ENCODE data around the gene SOD1. TPM values are rescaled to one million over a fixed set of nuclear protein-coding genes. Genes with fewer than 3 reads are reported as not detected.

SOD1 gene
- total RNA-seq, 6 experiments from 2014 or later: 236 to 290 (median 281) TPM

- no peaks in the 10 kb centered on the region for H3K27me3 Mint-ChIP-seq (ENCODE audit: insufficient read depth)
- H3K4me1 Mint-ChIP-seq (ENCODE audit: low read depth): peaks cover 89% of the 10 kb centered on the region
- H3K27ac Mint-ChIP-seq: peak overlapping the region; percentile 80
- H3K36me3 Mint-ChIP-seq (ENCODE audit: low read depth): no peaks in the 10 kb centered on the region
- H3K4me3 Mint-ChIP-seq: peak overlapping the region; percentile 63
- H3K9me3 Mint-ChIP-seq: no peaks in the 10 kb centered on the region
- DNase-seq: no peak
- no peak for TF ChIP-seq CTCF (IDR thresholded peaks at IDR 0.05)
Measured at GRCh38 chr21:31711326-31711725, 51.8 kb downstream of the SOD1 start.

GRCh38 chr21:31711745-31712285 lies 52.3 kb downstream of the SOD1 start:
- Mint-ChIP-seq H3K27me3 (ENCODE audit: insufficient read depth) (no peaks in the 10 kb centered on the region), H3K9me3 (no peaks in the 10 kb centered on the region), H3K27ac (peak overlapping the region; percentile 26; the same call in 1 of the 2 replicates), H3K4me3 (no peak overlapping the region), H3K36me3 (ENCODE audit: low read depth) (no peaks in the 10 kb centered on the region), H3K4me1 (ENCODE audit: low read depth) (peaks cover 90% of the 10 kb centered on the region)
- DNase-seq: no peak
- no peak for TF ChIP-seq CTCF (IDR thresholded peaks at IDR 0.05)

- Mint-ChIP-seq H3K4me1 (ENCODE audit: low read depth) (peaks cover 85% of the 10 kb centered on the region), H3K4me3 (no peak overlapping the region), H3K27me3 (ENCODE audit: insufficient read depth) (no peaks in the 10 kb centered on the region), H3K36me3 (ENCODE audit: low read depth) (no peaks in the 10 kb centered on the region), H3K9me3 (no peaks in the 10 kb centered on the region), H3K27ac (peak overlapping the region; percentile 61; the same call in 1 of the 2 replicates)
- no peak for TF ChIP-seq CTCF (IDR thresholded peaks at IDR 0.05)
- DNase-seq: no peak
Measured at GRCh38 chr21:31713115-31713514, 53.6 kb downstream of the SOD1 start.

- Mint-ChIP-seq H3K4me1 (ENCODE audit: low read depth) (peaks cover 83% of the 10 kb centered on the region), H3K9me3 (no peaks in the 10 kb centered on the region), H3K27me3 (ENCODE audit: insufficient read depth) (no peaks in the 10 kb centered on the region), H3K27ac (peak overlapping the region; percentile 76), H3K4me3 (peak overlapping the region; percentile 55), H3K36me3 (ENCODE audit: low read depth) (no peaks in the 10 kb centered on the region)
- no peak for TF ChIP-seq CTCF (IDR thresholded peaks at IDR 0.05)
- DNase-seq: peak; percentile 47
Measured at GRCh38 chr21:31713973-31714740, 54.7 kb downstream of the SOD1 start.

- no peak for TF ChIP-seq CTCF (IDR thresholded peaks at IDR 0.05)
- H3K4me1 Mint-ChIP-seq (ENCODE audit: low read depth): peaks cover 76% of the 10 kb centered on the region
- H3K4me3 Mint-ChIP-seq: no peak overlapping the region; the same call in 1 of the 2 replicates
- DNase-seq: no peak
- no peaks in the 10 kb centered on the region for H3K9me3 Mint-ChIP-seq
- no peaks in the 10 kb centered on the region for H3K36me3 Mint-ChIP-seq (ENCODE audit: low read depth)
- H3K27ac Mint-ChIP-seq: peak overlapping the region; percentile 76
- H3K27me3 Mint-ChIP-seq (ENCODE audit: insufficient read depth): no peaks in the 10 kb centered on the region
Measured at GRCh38 chr21:31714741-31715365, 55.4 kb downstream of the SOD1 start.
